Renal cortex interstitium (tissue), 11 donors: Measurements from ENCODE around the gene CBARP. TPM values are rescaled to one million over a fixed set of nuclear protein-coding genes. Genes with fewer than 3 reads are reported as not detected.

Experiments
- DNase-seq, 11 donors: peaks; one replicate each; pipeline ENCODE4 v3.0.0-alpha.2; 2013; ENCODE audit warnings: low read depth in 9 of 11, low spot score in 4 of 11; ENCODE audit errors: extremely low read depth in 1 of 11
- polyA plus RNA-seq, 3 donors: library from polyadenylated mRNA; unstranded; fragments of 120-200 nt; gene quantifications; one replicate each; pipeline ENCODE4 v1.2.1, GENCODE V29; 2013; ENCODE audit not compliant: insufficient read length in 3 of 3

CBARP gene
- polyA plus RNA-seq, 3 donors = 1.5 to 8.7 (median 2.0) TPM

DNA sequence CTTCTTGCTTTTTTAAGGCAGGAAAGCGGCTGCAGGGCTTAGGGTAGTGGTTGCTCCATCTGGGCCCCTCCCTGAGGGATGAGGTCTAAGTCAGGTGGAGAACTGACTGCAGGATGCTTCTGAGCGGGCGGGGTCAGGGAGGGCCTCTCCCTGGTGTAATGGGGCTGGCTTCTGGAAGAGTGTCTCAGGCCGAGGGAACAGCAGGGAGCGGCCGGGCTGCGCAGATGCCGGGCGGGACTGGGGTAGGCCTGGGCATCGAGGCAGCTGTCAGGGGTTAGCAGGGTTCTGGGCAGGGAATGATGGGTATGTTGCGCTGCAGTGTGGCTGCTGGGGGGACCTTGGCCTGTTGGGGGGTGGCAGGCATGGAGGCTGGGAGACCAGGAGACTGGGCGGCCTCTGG, 40.3 kb upstream of the CBARP start:
- DNase-seq = no peak

DNA sequence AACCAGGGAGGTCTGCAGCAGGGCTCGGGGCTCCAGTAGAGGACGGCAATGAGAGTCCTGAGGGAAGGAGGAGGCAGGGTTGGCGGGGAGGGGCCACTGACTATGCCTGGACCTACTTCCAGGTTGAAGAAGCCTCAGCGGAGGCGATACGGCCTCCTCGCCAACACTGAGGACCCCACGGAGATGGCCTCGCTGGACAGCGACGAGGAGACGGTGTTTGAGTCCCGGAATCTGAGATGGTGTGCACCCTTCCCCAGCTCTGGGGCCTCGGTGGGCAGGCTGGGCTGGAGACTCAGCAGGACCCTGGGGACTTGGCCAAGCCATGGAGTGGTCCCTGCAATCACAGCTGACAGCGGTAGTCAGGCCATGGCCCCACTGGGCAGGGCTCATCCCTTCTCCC, 39.3 kb upstream of the CBARP start:
- no peak for DNase-seq

DNA sequence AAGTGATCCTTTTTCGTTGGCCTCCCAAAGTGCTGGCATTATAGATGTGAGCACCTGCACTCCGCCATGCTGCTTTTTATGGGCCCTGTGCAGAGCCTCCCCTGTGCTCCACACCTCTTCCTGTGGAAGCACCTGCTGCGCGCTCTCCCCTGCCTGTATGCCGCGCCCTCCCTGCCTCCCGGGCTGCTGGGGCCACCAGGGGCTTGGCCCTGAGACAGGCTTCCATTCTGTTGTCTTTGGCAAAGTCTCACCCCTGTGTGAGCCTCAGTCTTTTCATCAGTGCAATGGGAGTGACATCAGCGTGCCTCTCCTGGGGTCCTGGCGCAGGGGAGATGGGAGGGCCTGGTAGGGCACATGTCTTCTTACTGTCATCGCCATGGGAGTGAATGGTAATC, 38.8 kb upstream of the CBARP start:
- no peak for DNase-seq

DNA sequence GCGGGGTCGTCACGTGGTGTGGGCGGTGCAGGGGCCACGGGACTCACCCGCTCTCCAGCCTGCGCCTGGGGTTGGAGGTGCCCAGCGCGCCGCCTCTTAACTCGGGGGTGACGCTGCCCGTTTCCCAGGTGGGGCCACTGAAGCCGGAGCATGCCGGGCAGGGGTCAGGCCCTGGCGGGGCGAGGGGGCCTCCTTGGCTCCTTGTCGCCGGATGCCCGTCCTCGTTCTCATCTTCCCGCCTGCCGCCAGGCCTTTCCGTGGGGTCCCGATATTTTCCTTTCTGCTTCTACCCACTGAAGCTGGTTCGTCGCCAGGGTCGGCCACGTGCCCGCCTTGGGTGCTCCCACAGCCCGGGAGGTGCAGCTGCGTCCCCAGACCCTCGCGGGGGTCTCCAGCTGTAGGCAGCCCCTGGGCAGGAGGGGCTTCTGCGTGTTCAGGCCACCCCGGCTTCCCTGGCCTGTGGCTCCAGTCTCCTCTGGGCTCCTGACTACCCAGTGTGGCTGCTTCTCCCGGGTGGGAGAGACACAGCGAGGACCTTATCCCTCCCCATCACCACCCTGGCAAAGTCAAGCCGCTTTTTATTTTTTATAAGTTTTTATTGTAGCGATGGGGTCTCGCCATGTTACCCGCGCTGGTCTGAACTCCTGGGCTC, 38.3 kb upstream of the CBARP start:
- DNase-seq = no peak

DNA sequence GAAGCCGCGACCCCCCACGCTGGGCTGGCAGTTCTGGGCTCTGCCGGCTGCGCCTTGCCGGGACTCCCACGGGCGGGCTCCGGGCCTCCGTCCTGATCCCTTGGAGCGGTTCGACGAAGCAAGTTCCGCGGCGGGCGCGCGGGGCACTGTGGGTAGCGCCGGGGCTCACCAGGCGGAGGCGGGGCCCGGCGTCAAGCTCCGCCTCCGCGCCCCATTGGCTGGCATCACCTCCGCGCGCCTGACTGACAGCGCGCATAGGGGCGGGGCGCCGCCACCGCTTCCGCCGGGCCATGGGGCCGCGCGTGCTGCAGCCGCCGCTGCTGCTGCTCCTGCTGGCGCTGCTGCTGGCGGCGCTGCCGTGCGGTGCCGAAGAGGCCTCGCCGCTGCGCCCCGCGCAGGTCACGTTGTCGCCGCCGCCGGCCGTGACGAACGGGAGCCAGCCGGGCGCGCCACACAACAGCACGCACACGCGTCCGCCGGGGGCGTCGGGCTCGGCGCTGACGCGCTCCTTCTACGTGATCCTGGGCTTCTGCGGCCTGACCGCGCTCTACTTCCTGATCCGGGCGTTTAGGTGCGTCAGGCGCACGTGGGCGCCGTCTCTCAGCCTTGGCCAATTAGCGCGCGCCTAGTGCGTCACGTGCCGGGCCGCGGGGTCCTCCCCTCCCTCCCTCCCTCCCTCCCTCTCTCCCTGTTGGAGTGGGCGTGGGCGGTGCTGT, 37.6 kb upstream of the CBARP start, which contains the start of gene FAM174C:
Gene FAM174C, plus strand, starts transcription at position 271 of the 716 bp plus-strand sequence. Its CDS starts 20 bp downstream, at position 291.
- peak in 10 of 11 donors; percentile 87 to 95 (median 91) for DNase-seq

DNA sequence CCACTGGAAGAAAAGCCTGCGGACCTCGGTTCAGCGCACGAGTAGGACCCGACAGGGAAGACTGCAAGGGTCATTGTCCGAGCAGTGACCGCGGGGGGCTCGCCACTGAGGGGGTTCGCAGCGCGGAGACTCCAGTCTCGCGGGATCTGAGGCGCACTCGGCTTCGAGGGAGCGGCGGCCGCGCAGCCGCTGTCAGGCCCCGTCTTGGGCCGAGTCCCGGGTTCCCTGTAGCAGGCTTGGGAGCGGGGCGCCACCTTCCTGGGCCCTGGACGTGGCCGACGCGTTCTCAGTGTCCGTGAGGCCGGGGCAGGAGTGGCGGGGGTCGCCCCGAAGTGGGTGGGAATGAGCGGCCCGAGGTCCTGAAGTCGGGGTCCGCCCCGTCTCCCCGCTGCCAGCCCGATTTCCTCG, 37.1 kb upstream of the CBARP start:
- no peak for DNase-seq

DNA sequence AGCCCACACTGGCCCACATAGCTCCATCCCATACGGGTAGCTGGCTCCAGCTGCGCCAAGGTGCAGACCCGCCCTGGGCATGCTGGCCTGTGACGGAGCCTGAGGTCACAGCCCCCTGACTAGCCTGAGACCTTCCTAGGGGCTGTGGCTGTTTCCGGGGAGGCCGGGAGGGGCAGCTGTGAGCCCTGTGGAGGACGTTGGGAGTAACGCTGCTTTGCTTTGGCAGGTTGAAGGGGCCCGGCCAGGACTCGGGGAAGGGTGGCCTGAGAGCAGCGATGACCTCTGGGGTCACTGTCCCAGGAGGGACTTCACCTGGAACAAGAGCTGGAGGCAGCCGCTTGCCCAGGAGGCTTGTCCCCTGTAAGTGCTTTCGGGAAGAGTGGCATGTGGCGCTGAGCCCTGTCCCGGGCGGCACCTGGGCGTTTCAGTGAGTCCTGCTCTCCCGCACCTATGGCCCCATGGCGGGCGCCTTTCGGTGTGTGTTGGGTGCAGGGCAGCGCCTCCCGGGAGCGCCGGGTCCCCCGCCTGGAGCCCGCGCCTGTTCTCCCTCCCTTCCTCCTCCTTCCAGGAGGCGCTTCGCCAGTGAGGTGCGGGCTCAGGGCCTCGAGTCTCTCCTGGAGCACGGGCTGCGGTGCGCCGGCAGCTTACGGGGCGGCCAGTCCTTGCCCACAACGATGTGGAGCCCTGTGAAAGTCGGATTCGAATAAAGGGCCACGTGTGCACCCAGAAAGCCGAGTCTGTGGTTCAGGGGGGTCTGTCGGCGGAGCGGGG, 36.5 kb upstream of the CBARP start:
- no peak for DNase-seq

DNA sequence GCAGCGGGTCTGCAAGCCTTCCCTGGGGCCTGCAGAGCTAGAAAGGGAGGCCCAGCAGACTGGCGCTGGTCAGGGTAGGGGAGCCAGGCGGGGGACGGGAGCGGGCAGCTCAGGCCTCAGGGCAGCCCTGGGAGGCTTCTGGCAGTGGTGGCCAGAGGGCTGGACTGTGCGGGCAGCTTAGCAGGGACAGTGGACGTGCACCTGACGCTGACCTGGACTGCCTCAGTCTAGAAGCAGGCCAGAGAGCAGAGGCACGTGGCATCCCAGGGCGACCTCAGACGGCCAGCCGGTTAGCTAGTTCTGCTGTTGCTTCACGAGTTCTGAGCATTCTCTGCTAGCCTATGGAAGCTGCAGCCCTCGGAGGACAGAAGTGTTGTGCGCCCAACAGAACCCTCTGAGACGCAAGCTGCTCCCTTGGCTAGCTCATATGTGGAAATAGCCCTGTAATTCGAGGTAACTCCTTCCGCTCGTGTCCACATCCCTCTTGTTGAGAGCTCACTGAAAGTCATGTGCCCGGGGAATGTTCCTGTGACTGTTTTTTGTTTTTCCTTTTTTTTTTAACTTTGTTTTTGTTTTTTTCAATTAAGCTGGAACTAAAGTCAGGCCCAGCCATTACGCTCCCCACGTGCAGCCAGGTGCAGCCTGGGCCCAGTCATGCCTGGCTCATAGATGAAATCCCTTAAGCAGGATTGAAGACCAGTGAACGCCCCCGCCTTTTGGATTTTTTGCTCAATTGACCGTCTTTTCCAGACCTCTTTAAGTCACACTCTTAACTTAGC, 35.6 kb upstream of the CBARP start:
- no peak for DNase-seq

DNA sequence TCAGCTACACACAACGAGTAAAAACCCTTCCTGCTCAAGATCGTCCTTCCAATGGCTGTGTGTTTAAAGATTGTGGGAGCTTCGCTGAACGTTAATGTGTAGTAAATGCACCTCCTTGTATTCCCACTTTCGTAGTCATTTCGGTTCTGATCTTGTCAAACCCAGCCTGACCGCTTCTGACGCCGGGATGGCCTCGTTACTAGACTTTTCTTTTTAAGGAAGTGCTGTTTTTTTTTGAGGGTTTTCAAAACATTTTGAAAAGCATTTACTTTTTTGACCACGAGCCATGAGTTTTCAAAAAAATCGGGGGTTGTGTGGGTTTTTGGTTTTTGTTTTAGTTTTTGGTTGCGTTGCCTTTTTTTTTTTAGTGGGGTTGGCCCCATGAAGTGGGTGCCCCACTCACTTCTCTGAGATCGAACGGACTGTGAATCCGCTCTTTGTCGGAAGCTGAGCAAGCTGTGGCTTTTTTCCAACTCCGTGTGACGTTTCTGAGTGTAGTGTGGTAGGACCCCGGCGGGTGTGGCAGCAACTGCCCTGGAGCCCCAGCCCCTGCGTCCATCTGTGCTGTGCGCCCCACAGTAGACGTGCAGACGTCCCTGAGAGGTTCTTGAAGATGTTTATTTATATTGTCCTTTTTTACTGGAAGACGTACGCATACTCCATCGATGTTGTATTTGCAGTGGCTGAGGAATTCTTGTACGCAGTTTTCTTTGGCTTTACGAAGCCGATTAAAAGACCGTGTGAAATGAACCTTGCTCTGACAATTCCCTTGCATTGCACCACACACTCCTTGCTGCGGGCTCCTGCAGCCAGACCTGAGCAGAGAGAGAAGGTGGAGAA, 34.8 kb upstream of the CBARP start:
- no peak for DNase-seq

DNA sequence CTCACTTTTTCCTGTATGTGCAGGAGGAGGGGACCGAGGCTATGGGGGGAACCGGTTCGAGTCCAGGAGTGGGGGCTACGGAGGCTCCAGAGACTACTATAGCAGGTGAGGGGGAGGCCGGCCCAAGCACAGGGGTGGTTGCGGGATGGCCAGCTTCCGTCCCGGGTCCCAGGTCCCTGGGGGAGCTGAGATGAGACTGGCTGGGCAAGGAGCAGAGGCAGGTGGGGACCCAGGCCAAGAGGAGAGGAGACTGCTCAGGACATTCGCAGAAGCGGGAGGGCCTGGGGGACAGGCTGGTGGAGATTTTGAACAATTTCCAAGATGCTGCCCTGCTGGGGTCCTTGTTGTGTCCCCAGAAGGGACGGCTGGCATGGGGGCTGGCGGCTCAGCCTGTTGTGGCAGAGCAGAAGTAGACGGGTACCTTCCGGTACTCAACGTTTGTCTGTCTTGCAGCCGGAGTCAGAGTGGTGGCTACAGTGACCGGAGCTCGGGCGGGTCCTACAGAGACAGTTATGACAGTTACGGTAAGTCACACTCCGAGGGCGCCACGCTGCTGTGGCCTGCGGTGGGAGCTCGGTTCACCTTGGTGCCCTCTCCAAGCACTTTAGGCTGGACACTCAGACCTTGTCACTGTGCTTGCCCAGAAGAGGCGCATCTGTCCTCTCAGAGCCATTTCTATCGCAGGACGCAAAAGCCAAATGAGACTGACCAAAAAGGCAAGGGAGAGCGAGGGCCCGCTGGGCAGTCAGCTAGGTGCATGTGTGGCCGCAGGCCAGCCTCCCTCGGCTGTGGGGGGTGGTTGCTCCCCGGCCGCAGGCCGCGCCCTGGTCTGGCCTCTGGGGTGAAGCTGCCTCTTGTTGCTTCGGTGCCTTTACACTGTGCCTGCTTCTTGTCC, 34.0 kb upstream of the CBARP start:
- no peak for DNase-seq

DNA sequence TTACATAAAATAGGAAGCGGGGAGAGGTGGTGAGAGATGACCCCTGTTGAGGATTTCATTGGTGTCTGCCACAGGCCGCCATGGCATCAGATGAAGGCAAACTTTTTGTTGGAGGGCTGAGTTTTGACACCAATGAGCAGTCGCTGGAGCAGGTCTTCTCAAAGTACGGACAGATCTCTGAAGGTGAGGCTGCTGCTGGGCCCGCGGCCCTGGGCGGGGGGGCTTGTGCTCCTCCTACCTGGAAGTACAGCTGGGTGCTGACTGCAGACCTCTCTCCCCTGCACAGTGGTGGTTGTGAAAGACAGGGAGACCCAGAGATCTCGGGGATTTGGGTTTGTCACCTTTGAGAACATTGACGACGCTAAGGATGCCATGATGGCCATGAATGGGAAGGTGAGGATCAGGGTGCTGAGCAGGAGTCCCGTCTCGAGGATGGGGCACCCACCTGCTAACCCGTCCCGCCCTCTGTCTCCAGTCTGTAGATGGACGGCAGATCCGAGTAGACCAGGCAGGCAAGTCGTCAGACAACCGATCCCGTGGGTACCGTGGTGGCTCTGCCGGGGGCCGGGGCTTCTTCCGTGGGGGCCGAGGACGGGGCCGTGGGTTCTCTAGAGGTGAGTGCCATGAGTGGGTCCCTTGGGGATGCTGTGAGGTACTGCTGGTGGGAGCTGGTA, 33.2 kb upstream of the CBARP start:
- DNase-seq = no peak

DNA sequence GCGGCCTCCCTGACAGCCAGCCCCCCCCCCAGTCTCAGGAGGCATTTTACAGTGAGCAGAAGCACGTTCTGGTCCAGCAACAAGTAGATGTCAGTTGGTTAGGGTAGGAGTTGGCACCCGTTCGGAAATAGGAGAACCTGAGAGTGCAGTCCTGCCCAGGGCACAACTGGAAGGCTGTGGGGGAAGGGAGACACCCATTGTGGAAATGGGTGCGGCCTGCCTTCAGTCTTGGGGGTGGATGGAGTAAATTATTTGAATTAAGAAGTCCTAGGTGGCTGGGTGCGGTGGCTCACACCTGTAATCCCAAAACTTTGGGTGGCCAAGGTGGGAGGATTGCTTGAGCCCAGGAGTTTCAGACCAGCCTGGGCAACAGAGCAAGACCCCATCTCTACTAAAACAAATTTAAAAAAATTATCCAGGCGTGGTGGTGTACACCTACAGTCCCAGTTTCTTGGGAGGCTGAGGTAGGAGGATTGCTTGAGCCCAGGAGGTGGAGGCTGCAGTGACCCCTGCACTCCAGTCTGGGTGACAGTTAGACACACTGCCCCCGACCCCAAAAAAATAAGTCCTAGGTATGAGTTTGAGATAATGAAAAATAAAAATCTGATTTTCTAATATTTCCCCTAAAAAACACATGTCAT, 32.5 kb upstream of the CBARP start:
- no peak for DNase-seq

DNA sequence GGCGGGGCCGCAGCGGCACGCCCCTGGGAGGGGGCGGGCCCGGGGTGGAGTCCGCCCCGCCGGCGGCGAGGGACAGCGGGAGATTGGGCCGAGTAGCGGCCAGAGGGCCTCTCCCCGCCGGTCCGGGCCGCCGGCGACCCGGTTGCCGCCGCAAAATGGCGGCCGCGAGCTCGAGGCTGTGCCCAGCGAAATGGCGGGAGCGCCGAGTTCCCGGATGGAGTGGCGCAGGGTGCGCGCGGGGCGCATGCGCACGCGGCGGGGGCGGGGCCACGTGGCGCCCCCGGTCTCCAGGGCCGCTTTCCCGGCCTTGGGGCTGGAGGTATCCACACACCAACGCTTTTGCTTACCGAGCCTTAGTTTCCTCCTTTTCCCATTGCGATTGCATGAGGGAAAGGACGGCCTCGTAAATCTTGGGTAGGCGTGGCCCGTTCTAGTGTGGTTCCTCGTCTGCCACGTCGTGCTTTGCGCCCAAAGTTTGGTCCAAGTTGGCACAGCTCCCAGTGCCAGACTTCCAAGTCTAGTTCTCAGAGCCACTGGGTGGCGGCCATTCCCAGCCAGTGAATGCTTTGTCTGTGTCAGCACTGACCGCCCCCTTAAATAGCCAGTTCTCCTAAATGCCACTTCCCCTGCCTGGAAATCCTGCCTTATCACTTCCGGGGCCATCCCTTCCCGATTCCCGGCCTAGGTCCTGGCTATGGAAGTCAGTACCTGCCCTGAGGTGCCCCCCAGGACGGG, 31.8 kb upstream of the CBARP start:
- DNase-seq = peak in 4 of 11 donors; percentile 78 to 83 (median 81)

DNA sequence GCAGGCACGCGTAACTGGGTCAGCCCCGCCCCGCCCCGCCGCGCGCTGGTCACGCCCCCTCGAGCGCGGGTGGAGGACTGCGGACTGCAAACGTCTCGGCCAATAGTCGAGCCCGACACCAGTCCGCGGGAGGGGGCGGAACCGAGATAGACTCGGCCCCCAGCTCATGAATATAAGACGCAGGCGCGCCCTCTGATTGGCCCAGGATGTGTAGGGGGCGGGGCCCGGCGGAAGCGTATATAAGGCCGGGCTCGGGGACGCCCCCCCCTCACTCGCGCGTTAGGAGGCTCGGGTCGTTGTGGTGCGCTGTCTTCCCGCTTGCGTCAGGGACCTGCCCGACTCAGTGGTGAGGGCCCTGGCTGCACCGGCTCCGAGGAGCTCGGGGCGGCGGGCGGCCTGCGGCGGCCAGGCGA, 31.3 kb upstream of the CBARP start, which contains the start of gene CIRBP:
Gene CIRBP, plus strand, starts transcription at position 268 of the 413 bp plus-strand sequence. CDS start 1,602 bp downstream, outside the sequence.
- DNase-seq = peak in 10 of 11 donors; percentile 91 to 99 (median 98)

DNA sequence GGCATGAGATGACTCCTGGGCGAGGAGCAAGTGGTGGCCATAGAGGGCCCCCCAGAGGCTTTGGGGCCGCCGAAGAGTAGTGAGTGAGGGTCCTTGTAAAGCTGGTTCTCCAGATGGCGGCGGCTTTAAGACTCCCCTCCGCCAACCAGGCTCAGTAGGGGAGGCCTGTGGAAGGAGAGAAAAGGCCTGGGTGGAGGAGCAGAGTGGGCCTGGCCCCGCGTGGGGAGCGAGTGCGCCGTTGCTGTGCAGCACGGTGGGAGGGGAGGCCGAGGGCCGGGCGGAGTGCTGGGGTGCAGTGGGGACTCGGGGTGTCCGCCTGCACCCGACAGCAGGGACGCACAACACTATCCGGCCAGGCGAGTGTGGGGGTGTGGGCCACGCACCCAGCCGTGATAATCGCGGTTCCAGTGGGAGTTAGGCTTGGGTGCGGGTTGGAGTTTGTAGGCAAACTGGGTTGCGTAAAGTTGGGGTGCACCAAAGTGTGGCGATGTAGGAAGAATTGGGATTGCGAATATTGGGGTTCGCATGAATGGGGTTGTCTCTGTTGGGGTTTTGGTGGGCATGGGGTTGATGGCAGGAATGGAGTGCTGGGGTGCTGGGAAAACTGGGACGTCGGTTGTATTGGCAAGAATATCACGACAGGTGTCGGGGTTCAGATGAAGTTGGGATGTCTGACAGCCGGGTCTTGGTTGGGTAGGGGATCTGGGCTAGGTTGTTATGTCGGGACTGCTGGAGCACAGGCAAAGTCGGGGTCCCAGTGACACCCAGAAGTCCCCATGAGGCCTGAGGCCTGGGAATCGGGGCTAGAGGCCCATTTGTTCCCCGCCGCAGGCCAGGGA, 30.6 kb upstream of the CBARP start:
- no peak for DNase-seq
